Measurements from ENCODE around the gene ATIC.

ATIC gene

GRCh38 chr2:215380699-215381098, 68.8 kb downstream of the ATIC start:
- TF ChIP-seq POLR2AphosphoS5 (IDR thresholded peaks at IDR 0.05; ENCODE audit: borderline replicate concordance, low read depth, low read length), result no peak
- TF ChIP-seq FOXP2 (optimal IDR thresholded peaks at IDR 0.05; ENCODE audit: control extremely low read depth, extremely low read length, insufficient read depth), result no peak
- TF ChIP-seq EZH2 (IDR thresholded peaks at IDR 0.05), result no peak
- no peak overlapping the region for H3K4me3 ChIP-seq
- no peak overlapping the region for H3K27ac ChIP-seq
- no peaks in the 10 kb centered on the region for H3K9me3 ChIP-seq (ENCODE audit: low read depth, low read length)
- no peak for DNase-seq (ENCODE audit: low read depth, low spot score)
- H3K36me3 ChIP-seq (ENCODE audit: insufficient read depth, low read length), result peaks cover 73% of the 10 kb centered on the region
- no peak overlapping the region for H3K9ac ChIP-seq (ENCODE audit: insufficient read length)

DNA sequence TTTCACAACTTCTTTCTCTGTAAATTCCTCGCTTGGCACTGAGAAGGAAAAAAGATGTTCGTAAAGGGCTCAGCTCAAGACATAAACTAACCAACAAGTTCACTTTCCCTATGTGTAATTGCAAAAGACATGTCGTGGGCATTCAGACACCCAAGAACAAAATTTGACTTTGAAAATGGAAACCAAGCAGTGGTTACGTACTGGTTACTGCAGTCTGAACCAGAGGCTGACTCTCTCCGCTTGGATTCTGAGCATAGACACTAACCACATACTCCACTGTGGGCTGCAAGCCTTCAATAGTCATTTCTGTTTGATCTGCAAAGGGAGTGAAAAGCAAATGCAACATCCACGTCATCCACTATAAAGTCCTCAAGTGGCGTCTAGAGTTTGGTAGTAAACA, 70.2 kb downstream of the ATIC start:
- Histone ChIP-seq H3K36me3 (ENCODE audit: insufficient read depth, low read length) (peaks cover 70% of the 10 kb centered on the region), H3K27ac (no peak overlapping the region), H3K9me3 (ENCODE audit: low read depth, low read length) (no peaks in the 10 kb centered on the region), H3K4me3 (no peak overlapping the region), H3K9ac (ENCODE audit: insufficient read length) (no peak overlapping the region)
- TF ChIP-seq FOXP2 (optimal IDR thresholded peaks at IDR 0.05; ENCODE audit: control extremely low read depth, extremely low read length, insufficient read depth), result no peak
- no peak for TF ChIP-seq POLR2AphosphoS5 (IDR thresholded peaks at IDR 0.05; ENCODE audit: borderline replicate concordance, low read depth, low read length)
- no peak for TF ChIP-seq EZH2 (IDR thresholded peaks at IDR 0.05)
- no peak for DNase-seq (ENCODE audit: low read depth, low spot score)

DNA sequence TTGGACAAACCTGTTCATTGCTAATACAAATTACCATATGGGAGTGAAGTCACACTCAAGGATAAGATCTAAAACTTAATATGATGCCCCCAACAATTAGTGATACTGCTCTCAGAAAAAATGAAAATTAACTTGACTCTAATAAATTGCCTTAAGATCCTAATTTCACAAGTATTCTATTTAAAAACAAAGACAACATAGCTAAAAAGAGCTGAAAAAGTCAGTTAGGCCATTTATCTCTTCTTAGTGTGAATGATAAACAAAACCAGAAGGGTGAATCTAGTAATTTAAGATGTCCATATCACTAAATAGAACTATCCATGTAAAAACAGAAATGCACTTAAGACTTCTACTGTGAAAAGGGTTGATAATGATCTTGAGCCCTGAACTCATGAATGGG, 70.6 kb downstream of the ATIC start:
- Histone ChIP-seq H3K9ac (ENCODE audit: insufficient read length) (no peak overlapping the region), H3K4me3 (no peak overlapping the region), H3K9me3 (ENCODE audit: low read depth, low read length) (no peaks in the 10 kb centered on the region), H3K27ac (no peak overlapping the region), H3K36me3 (ENCODE audit: insufficient read depth, low read length) (peaks cover 70% of the 10 kb centered on the region)
- no peak for TF ChIP-seq FOXP2 (optimal IDR thresholded peaks at IDR 0.05; ENCODE audit: control extremely low read depth, extremely low read length, insufficient read depth)
- TF ChIP-seq EZH2 (IDR thresholded peaks at IDR 0.05), result no peak
- TF ChIP-seq POLR2AphosphoS5 (IDR thresholded peaks at IDR 0.05; ENCODE audit: borderline replicate concordance, low read depth, low read length), result no peak
- DNase-seq (ENCODE audit: low read depth, low spot score), result no peak

DNA sequence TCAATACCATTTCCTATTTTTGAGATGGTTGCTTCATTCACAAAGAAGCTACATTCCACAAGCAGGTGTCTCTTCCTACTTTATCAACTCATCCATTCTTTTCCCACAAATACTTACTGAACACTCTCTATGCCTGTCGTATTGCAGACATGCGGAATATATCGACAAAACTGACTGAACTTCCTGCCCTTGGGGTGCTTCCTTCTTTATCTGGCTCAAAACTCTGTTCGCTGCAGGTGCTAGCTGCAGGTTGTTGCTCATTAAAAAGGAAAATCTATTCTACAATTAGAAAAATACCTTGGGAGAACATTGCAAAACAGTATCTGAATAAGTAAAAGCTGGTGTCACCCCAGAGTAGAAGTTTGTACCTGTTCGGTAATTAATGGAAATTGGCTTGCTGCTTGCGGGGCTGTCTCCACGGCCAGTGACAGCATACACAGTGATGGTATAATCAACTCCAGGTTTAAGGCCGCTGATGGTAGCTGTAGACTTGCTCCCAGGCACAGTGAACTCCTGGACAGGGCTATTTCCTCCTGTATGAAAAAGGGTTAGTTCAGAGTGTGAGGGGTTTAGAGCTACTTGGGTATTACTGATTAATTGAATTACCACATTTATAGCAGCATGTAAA, 71.9 kb downstream of the ATIC start:
- no peak overlapping the region for H3K4me3 ChIP-seq
- peaks cover 71% of the 10 kb centered on the region for H3K36me3 ChIP-seq (ENCODE audit: insufficient read depth, low read length)
- no peak for DNase-seq (ENCODE audit: low read depth, low spot score)
- no peaks in the 10 kb centered on the region for H3K9me3 ChIP-seq (ENCODE audit: low read depth, low read length)
- no peak overlapping the region for H3K27ac ChIP-seq
- no peak overlapping the region for H3K9ac ChIP-seq (ENCODE audit: insufficient read length)
- TF ChIP-seq FOXP2 (optimal IDR thresholded peaks at IDR 0.05; ENCODE audit: control extremely low read depth, extremely low read length, insufficient read depth) (no peak), POLR2AphosphoS5 (IDR thresholded peaks at IDR 0.05; ENCODE audit: borderline replicate concordance, low read depth, low read length) (no peak), EZH2 (IDR thresholded peaks at IDR 0.05) (no peak)

- H3K27ac ChIP-seq, result no peak overlapping the region
- no peak for DNase-seq (ENCODE audit: low read depth, low spot score)
- H3K36me3 ChIP-seq (ENCODE audit: insufficient read depth, low read length), result peaks cover 67% of the 10 kb centered on the region
- H3K9me3 ChIP-seq (ENCODE audit: low read depth, low read length), result no peaks in the 10 kb centered on the region
- H3K4me3 ChIP-seq, result no peak overlapping the region
- TF ChIP-seq EZH2 (IDR thresholded peaks at IDR 0.05) (no peak), POLR2AphosphoS5 (IDR thresholded peaks at IDR 0.05; ENCODE audit: borderline replicate concordance, low read depth, low read length) (no peak), FOXP2 (optimal IDR thresholded peaks at IDR 0.05; ENCODE audit: control extremely low read depth, extremely low read length, insufficient read depth) (no peak)
- no peak overlapping the region for H3K9ac ChIP-seq (ENCODE audit: insufficient read length)
Observed at GRCh38 chr2:215384710-215385109, 72.9 kb downstream of the ATIC start.

GRCh38 chr2:215386566-215386965, 74.7 kb downstream of the ATIC start:
- no peak for DNase-seq (ENCODE audit: low read depth, low spot score)
- Histone ChIP-seq H3K9me3 (ENCODE audit: low read depth, low read length) (no peaks in the 10 kb centered on the region), H3K27ac (no peak overlapping the region), H3K9ac (ENCODE audit: insufficient read length) (no peak overlapping the region), H3K36me3 (ENCODE audit: insufficient read depth, low read length) (peaks cover 66% of the 10 kb centered on the region), H3K4me3 (no peak overlapping the region)
- TF ChIP-seq FOXP2 (optimal IDR thresholded peaks at IDR 0.05; ENCODE audit: control extremely low read depth, extremely low read length, insufficient read depth), result no peak
- TF ChIP-seq EZH2 (IDR thresholded peaks at IDR 0.05), result no peak
- TF ChIP-seq POLR2AphosphoS5 (IDR thresholded peaks at IDR 0.05; ENCODE audit: borderline replicate concordance, low read depth, low read length), result no peak

DNA sequence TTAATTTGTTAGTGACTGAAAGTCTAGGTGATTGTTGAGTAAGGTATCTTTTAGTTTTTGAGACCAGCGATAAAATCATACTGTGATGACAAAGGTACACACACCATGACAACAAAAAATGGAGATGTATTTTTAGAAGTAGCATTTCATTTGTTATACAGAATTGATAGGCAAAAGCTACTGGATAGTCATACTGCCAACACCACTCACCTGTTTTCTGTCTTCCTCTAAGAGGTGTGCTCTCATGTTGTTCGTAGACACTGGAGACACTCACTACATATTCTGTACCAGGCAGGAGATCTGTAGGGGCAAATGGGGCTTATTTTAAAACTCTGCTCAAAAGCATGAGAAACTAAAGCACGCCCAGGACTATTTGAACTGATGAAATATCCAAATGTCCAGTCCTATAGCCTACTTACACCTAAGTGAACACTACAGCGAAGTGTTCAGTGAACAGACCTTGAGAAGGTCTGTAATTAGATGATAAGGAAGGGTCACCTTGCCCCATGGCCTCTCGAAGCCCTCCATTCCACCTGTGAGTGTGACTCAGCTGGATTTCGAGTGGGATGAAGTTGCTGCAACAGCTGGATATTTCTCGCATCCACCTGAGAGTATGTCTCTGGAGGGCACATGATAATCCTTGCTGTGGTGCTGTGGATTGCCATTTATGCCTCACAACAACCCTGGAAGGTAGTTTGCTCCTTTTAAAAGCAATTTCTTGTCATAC, 76.3 kb downstream of the ATIC start:
- Histone ChIP-seq H3K36me3 (ENCODE audit: insufficient read depth, low read length) (peaks cover 64% of the 10 kb centered on the region), H3K4me3 (no peak overlapping the region), H3K9me3 (ENCODE audit: low read depth, low read length) (no peaks in the 10 kb centered on the region), H3K27ac (no peak overlapping the region), H3K9ac (ENCODE audit: insufficient read length) (no peak overlapping the region)
- TF ChIP-seq FOXP2 (optimal IDR thresholded peaks at IDR 0.05; ENCODE audit: control extremely low read depth, extremely low read length, insufficient read depth), result no peak
- TF ChIP-seq EZH2 (IDR thresholded peaks at IDR 0.05), result no peak
- TF ChIP-seq POLR2AphosphoS5 (IDR thresholded peaks at IDR 0.05; ENCODE audit: borderline replicate concordance, low read depth, low read length), result no peak
- DNase-seq (ENCODE audit: low read depth, low spot score), result no peak

- Histone ChIP-seq H3K9ac (ENCODE audit: insufficient read length) (no peak overlapping the region), H3K4me3 (no peak overlapping the region), H3K27ac (no peak overlapping the region), H3K36me3 (ENCODE audit: insufficient read depth, low read length) (peaks cover 65% of the 10 kb centered on the region), H3K9me3 (ENCODE audit: low read depth, low read length) (no peaks in the 10 kb centered on the region)
- no peak for DNase-seq (ENCODE audit: low read depth, low spot score)
- no peak for TF ChIP-seq FOXP2 (optimal IDR thresholded peaks at IDR 0.05; ENCODE audit: control extremely low read depth, extremely low read length, insufficient read depth)
Observed at GRCh38 chr2:215390550-215390913, 78.7 kb downstream of the ATIC start.
